PC-3 (cell line): ENCODE data around the gene PLEKHA6. TPM values are rescaled to one million over a fixed set of nuclear protein-coding genes. Genes with fewer than 3 reads are reported as not detected.

Source experiments
- ATAC-seq: fragments of 200-7000 bp; cut with Tn5 transposase; 2 replicates; pipeline ENCODE4 v1.9.1; 2020; ENCODE audit warnings: mild to moderate bottlenecking, moderate library complexity
- BruUV-seq: library from RNA; stranded (reverse); fragments of 400-500 nt; replicated peaks from 2 replicates; lab custom pipeline; 2021; lab: Mats Ljungman, UMichigan
- CTCF ChIA-PET: fragments of 300-600 bp; sonication (Branson Sonifier 250); formaldehyde crosslinking; loops from one replicate; lab custom pipeline; 2022; ENCODE audit warnings: antibody characterized with exemption; lab: Charles Lee
- POLR2A ChIA-PET: fragments of 300-600 bp; sonication (Branson Sonifier 250); formaldehyde crosslinking; loops from one replicate; lab custom pipeline; 2022; ENCODE audit warnings: antibody characterized with exemption; ENCODE audit not compliant: unreplicated experiment; lab: Charles Lee
- DNase-seq: peaks from one replicate; pipeline ENCODE4 v3.0.0-alpha.2; 2015
- H2AFZ ChIP-seq: fragments of 300-600 bp; sonication (generic); 2 replicates; pipeline ENCODE4 v1.6.0; 2016; ENCODE audit warnings: antibody characterized with exemption, low read length
- H3F3A ChIP-seq: fragments of 300-600 bp; sonication (generic); one replicate; pipeline ENCODE4 v1.6.0; 2017; ENCODE audit warnings: antibody characterized with exemption, low read length, control low read depth, mild to moderate bottlenecking; ENCODE audit not compliant: unreplicated experiment
- H3K27ac ChIP-seq: fragments of 300-600 bp; sonication (generic); 2 replicates; pipeline ENCODE4 v1.5.1; 2016; ENCODE audit warnings: mild to moderate bottlenecking, low read length
- H3K27me3 ChIP-seq: fragments of 300-600 bp; sonication (generic); 2 replicates; pipeline ENCODE4 v1.6.1; 2016; ENCODE audit warnings: low read length, mixed read lengths
- H3K36me3 ChIP-seq: fragments of 300-600 bp; sonication (generic); 2 replicates; pipeline ENCODE4 v1.6.1; 2016; ENCODE audit warnings: low read depth, mixed run types, low read length, mixed read lengths
- H3K4me1 ChIP-seq: fragments of 300-600 bp; sonication (generic); 2 replicates; pipeline ENCODE4 v1.5.1; 2016; ENCODE audit warnings: low read length; ENCODE audit not compliant: insufficient read depth
- H3K4me2 ChIP-seq: fragments of 300-600 bp; sonication (generic); 2 replicates; pipeline ENCODE4 v1.6.0; 2016; ENCODE audit warnings: low read length
- H3K4me3 ChIP-seq: fragments of 300-600 bp; sonication (generic); 2 replicates; pipeline ENCODE4 v1.5.1; 2016; ENCODE audit warnings: mild to moderate bottlenecking, low read length, mixed read lengths
- H3K79me2 ChIP-seq: fragments of 300-600 bp; sonication (generic); 2 replicates; pipeline ENCODE4 v1.6.1; 2017; ENCODE audit warnings: low read length, mixed read lengths
- H3K9ac ChIP-seq: fragments of 300-600 bp; sonication (generic); 2 replicates; pipeline ENCODE4 v1.6.0; 2016; ENCODE audit warnings: mild to moderate bottlenecking, low read length
- H3K9me2 ChIP-seq: fragments of 300-600 bp; sonication (generic); replicated peaks from 2 replicates; pipeline ENCODE4 v1.6.1; 2016; ENCODE audit warnings: mixed run types, low read length, mixed read lengths
- H3K9me3 ChIP-seq: fragments of 300-600 bp; sonication (generic); 2 replicates; pipeline ENCODE4 v1.6.1; 2016; ENCODE audit warnings: low read length, mixed read lengths
- H4K20me1 ChIP-seq: fragments of 300-600 bp; sonication (generic); 2 replicates; pipeline ENCODE4 v1.6.1; 2016; ENCODE audit warnings: low read length, mixed read lengths
- EZH2 ChIP-seq: fragments of 300-600 bp; sonication (generic); IDR thresholded peaks from one replicate; pipeline ENCODE4 v1.6.1; 2017; ENCODE audit warnings: antibody characterized with exemption, mild to moderate bottlenecking, low read length; ENCODE audit not compliant: unreplicated experiment
- EZH2phosphoT487 ChIP-seq: fragments of 300-600 bp; sonication (generic); IDR thresholded peaks from 2 replicates; pipeline ENCODE4 v1.6.1; 2018; ENCODE audit warnings: mild to moderate bottlenecking, antibody characterized with exemption, low read length, borderline replicate concordance
- intact Hi-C: fragments of 100-400 bp; cut with micrococcal nuclease; formaldehyde crosslinking; loops from 2 replicates; pipeline ENCODE4 v1.9.0; 2023
- total RNA-seq: library from RNA; depleted of rRNA; stranded (reverse); fragments of >200 nt; gene quantifications from 2 replicates; pipeline ENCODE4 v1.2.3, GENCODE V29; 2014
- TF ChIP-seq, protein P1 (sequence below): fragments of 300-600 bp; sonication (generic); conservative IDR thresholded peaks from 2 replicates; pipeline ENCODE4 v1.5.1; 2017; ENCODE audit warnings: antibody characterized with exemption, low read depth, mild to moderate bottlenecking, low read length

PLEKHA6 gene
- total RNA-seq, 1 experiment from 2014 or later, result 53.8 TPM

GRCh38 chr1:204289280-204289679 lies 70.4 kb downstream of the PLEKHA6 start:
- ChIA-PET CTCF (no interaction called here), POLR2A (no interaction called here)
- H3K27ac ChIP-seq, result no peak overlapping the region

DNA sequence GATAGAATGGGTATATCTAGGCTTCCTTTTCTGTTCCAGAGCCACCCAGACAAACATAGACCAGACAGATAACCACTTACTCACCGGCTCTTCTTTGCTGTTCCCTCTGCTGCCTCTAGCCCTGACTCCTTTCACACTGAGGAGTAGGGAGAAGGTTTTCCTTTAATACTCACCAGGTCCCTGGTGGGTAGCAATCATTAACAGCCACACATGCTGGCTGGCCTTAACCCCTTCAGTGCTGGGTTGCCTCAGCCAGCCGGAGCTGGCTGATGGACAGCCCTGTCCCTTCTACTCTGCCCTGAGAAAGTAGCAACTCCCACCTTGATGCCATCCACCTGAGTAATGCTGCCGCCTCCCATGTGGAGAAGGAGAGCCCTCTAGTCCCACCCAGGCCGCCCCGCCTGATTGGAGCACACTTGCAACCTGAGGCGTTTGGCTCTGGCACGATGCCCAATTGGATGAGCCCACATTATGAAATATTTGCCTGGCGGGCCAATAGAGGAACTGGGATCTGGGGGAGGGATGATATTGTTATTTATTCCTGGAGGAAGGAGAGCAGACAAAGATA lies 71.6 kb downstream of the PLEKHA6 start:
- no peaks in the 10 kb centered on the region for H3K36me3 ChIP-seq
- H3K9ac ChIP-seq, result no peak overlapping the region
- H3K27ac ChIP-seq, result peak overlapping the region; percentile 21
- DNase-seq (peak; percentile 84), ATAC-seq (peak; percentile 49)
- H3K4me3 ChIP-seq, result no peak overlapping the region
- H3K27me3 ChIP-seq, result no peaks in the 10 kb centered on the region
- H3K9me2 ChIP-seq, result no peaks in the 10 kb centered on the region
- no peaks in the 10 kb centered on the region for H3K9me3 ChIP-seq
- no peaks in the 10 kb centered on the region for H3F3A ChIP-seq
- peaks cover 50% of the 10 kb centered on the region for H3K79me2 ChIP-seq
- H3K4me2 ChIP-seq, result peak overlapping the region; percentile 1; the same call in 1 of the 2 replicates
- intact Hi-C loops, result no loop called here
- ChIA-PET POLR2A (no interaction called here), CTCF (no interaction called here)
- H2AFZ ChIP-seq, result no peak overlapping the region
- no peak for TF ChIP-seq EZH2
- TF ChIP-seq, protein P1, sequence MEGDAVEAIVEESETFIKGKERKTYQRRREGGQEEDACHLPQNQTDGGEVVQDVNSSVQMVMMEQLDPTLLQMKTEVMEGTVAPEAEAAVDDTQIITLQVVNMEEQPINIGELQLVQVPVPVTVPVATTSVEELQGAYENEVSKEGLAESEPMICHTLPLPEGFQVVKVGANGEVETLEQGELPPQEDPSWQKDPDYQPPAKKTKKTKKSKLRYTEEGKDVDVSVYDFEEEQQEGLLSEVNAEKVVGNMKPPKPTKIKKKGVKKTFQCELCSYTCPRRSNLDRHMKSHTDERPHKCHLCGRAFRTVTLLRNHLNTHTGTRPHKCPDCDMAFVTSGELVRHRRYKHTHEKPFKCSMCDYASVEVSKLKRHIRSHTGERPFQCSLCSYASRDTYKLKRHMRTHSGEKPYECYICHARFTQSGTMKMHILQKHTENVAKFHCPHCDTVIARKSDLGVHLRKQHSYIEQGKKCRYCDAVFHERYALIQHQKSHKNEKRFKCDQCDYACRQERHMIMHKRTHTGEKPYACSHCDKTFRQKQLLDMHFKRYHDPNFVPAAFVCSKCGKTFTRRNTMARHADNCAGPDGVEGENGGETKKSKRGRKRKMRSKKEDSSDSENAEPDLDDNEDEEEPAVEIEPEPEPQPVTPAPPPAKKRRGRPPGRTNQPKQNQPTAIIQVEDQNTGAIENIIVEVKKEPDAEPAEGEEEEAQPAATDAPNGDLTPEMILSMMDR, result no peak
- TF ChIP-seq EZH2phosphoT487, result no peak
- no TSS peak for BruUV-seq
- H4K20me1 ChIP-seq, result no peaks in the 10 kb centered on the region
- peaks cover 31% of the 10 kb centered on the region for H3K4me1 ChIP-seq

More at GRCh38 chr1:204289280-204289679, 70.4 kb downstream of the PLEKHA6 start:
- no peak for DNase-seq
- no peaks in the 10 kb centered on the region for H4K20me1 ChIP-seq
- no peak overlapping the region for H3K4me2 ChIP-seq
- no peak overlapping the region for H2AFZ ChIP-seq
- no peaks in the 10 kb centered on the region for H3K36me3 ChIP-seq
- no peaks in the 10 kb centered on the region for H3F3A ChIP-seq
- H3K4me3 ChIP-seq, result no peak overlapping the region
- H3K4me1 ChIP-seq, result peaks cover 39% of the 10 kb centered on the region
- H3K9ac ChIP-seq, result no peak overlapping the region
- intact Hi-C loops, result no loop called here
- no peaks in the 10 kb centered on the region for H3K27me3 ChIP-seq
- no peaks in the 10 kb centered on the region for H3K9me2 ChIP-seq
- H3K79me2 ChIP-seq, result peaks cover 56% of the 10 kb centered on the region
- no peak for ATAC-seq
- BruUV-seq, result no TSS peak
- TF ChIP-seq EZH2 (no peak), EZH2phosphoT487 (no peak)
- TF ChIP-seq, protein P1, result no peak
- H3K9me3 ChIP-seq, result no peaks in the 10 kb centered on the region

- Histone ChIP-seq H3K27ac (peak overlapping the region; percentile 21; the same call in 1 of the 2 replicates), H3K36me3 (no peaks in the 10 kb centered on the region), H3K4me2 (peak overlapping the region; percentile 15), H3F3A (no peaks in the 10 kb centered on the region), H3K9ac (no peak overlapping the region), H2AFZ (no peak overlapping the region), H3K27me3 (no peaks in the 10 kb centered on the region), H3K9me3 (no peaks in the 10 kb centered on the region), H3K4me1 (peaks cover 31% of the 10 kb centered on the region), H3K4me3 (no peak overlapping the region), H3K9me2 (no peaks in the 10 kb centered on the region), H4K20me1 (no peaks in the 10 kb centered on the region), H3K79me2 (peaks cover 48% of the 10 kb centered on the region)
- ChIA-PET CTCF (no interaction called here), POLR2A (no interaction called here)
- BruUV-seq, result no TSS peak
- no peak for DNase-seq
- intact Hi-C loops, result no loop called here
- TF ChIP-seq EZH2 (no peak), EZH2phosphoT487 (no peak)
- TF ChIP-seq, protein P1, result no peak
- ATAC-seq, result no peak
These were observed 72.2 kb downstream of the PLEKHA6 start for GRCh38 chr1:204287466-204287891.
